Stimulated activated CD4-positive, alpha-beta T cell treated with anti-CD3 and anti-CD28 coated beads, TNF-alpha, amount 100 ng/mL, for 24 hours (primary cell): ENCODE measurements around the gene ANKRD53.

Source experiments
- DNase-seq, 3 experiments: peaks; one replicate each; pipeline ENCODE4 v3.0.0-alpha.2; 2020; ENCODE audit warnings: low read depth in 3 of 3

Gene ANKRD53

DNA sequence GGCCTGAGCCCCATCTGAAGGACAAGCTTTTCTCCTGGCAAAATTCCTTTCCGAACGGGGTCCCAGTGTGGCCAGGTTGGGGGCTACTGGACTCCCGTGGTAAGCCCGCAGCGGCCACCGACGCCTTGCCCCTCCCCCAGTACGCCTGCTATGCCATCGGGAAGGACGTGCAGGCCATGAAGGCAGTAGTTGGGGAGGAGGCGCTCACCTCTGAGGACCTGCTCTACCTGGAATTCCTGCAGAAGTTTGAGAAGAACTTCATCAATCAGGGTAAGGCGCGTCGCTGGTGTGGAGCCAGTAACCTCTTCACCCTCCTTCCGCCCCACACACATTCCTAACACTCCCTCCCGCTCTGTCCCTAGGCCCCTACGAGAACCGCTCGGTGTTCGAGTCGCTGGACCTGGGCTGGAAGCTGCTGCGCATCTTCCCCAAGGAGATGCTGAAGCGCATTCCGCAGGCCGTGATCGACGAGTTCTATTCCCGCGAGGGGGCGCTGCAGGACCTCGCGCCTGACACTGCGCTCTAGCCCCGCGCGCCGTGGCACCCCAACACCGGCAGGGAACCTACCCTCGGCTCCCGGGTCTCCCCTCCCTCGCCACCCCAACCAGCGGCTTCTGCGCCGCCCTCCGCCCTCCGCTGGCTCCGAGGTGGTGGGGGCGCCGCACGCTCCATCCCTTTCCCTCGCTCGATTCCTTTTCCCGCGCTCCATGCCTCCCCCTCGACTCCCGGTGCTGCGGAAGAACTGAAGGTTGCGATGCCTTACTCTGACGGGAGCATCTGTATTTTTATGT is 13.6 kb upstream of the ANKRD53 start:
- peak; percentile 60 to 83 (median 73) for DNase-seq

DNA sequence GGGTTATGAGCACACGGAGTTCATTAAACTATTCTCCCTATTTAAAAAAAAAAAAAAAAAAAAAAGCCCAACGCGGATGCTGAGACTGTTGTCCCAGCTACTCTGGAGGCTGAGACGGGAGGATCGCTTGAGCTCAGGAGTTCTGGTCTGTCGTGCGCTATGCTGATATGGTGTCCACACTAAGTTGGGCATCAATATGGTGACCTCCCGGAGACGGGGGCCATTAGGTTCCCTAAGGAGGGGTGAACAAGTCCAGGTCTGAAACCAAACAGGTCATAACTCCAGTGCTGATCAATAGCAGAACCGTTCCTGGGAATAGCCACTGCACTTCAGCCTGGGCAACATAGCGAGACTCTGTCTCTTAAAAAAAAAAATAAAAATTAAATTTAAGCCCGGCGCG is 12.9 kb upstream of the ANKRD53 start:
- no peak for DNase-seq

- DNase-seq = no peak
Measured at GRCh38 chr2:70966681-70967080, 11.7 kb upstream of the ANKRD53 start.

DNA sequence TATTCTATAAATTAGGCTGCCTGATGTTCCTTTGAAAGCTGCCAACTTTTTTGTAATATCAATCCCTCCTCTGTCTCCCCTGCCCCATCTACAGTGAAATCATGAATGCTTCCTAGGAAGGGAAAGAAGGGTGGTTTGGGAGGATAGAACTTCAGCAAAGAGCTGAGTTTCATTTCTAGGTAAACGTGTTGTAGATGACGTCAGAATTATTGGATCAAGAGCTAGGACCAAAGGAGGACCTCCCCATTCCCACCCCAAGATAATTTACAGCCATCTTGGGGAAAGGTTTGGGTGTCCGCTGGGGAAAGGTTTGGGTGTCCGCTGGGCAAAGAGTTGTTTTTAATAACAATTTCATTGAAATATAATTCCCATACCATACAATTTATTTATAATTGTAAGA is 11.2 kb upstream of the ANKRD53 start:
- no peak for DNase-seq

- DNase-seq = no peak
Measured at GRCh38 chr2:70974592-70974991, 3.8 kb upstream of the ANKRD53 start.

GRCh38 chr2:70975237-70975636 is 3.2 kb upstream of the ANKRD53 start:
- no peak for DNase-seq

DNA sequence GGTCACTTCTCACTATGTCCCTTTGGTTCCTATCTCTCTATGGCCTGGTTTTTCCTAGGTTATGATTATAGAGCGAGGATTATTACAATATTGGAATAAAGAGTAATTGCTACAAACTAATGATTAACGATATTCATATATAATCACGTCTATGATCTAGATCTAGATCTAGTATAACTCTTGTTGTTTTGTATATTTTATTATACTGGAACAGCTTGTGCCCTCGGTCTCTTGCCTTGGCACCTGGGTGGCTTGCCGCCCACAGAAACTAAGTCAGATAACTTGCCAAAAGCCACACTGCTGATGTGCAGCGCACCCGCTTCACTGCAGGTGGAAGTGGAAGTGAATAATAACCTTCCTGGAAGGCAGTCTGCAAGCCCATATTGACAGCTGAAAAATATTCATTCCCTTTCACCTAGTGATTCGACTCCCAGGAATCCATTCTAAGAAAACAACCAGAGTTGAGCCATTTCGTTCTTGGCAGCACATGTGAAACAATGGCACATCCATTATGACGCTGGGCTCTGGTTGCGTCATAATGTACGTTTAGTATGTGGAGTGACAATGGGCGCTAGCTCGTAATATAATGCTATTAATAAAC is 725 bp upstream of the ANKRD53 start:
- no peak for DNase-seq

- DNase-seq = no peak
Measured at GRCh38 chr2:70979180-70979488, 704 bp downstream of the ANKRD53 start.

- DNase-seq = no peak
Measured at GRCh38 chr2:70979626-70980025, 1.2 kb downstream of the ANKRD53 start.

GRCh38 chr2:70981421-70981820 is 3.0 kb downstream of the ANKRD53 start:
- no peak for DNase-seq

DNA sequence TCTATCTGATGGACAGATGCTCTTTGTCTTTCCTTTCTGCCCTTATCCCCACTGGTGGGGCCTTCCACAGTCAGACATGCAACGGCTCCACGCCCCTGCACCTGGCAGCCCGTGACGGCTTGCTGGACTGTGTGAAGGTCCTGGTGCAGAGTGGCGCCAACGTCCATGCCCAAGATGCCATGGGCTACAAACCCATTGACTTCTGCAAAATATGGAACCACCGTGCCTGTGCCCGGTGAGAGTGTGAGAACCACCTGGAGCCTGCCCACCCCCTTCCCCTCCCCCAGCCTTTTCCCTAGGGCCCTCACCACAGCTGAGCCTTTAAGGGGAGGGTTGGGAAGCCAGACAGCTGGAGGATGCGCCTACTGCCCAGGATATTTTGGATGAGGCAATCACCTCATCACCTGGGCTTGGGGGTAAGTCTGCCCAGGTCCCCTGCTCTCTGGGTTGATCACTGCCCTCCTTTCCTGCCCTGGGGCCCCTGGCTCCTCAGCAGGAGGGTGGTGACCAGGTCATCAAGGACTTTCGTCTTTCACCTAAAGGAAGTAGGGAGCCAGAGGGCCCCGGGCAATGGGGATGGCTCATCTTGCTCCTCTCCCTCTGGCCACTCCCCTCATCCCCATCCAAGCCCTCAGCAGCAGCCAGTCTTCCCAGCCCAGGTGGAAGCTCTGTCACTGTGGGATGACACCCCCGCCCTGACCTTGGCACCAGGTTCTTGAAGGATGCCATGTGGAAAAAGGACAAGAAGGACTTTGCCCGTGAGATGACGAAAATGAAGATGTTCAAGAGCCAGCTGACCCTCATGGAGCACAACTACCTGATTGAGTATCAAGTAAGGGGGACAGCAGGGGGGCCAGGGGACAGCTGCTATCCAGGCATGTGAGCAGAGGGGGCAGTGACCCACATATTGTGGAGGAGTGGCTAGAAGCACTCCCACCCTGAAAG is 3.7 kb downstream of the ANKRD53 start:
- no peak for DNase-seq

DNA sequence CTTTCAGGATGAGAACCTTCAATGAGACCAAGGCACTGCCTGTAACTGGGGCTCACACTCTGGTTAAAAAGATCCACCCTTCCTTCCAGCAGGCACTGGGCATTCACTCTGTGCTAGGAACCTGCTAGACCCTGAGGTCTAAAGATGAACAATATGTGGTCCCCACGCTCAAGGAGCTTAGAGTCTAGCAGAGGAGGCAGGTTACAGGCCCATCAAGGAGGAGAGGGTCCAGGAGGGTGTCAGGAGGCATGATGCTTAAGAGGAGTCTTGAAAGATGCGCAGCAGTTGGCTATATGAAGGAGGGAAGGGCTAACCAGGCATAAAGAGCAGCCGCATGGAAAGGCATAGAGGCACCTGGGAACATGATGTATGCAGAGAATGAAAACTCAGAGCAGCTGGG is 4.5 kb downstream of the ANKRD53 start:
- no peak for DNase-seq

- DNase-seq = no peak
Measured at GRCh38 chr2:70983506-70984227, 5.2 kb downstream of the ANKRD53 start.

DNA sequence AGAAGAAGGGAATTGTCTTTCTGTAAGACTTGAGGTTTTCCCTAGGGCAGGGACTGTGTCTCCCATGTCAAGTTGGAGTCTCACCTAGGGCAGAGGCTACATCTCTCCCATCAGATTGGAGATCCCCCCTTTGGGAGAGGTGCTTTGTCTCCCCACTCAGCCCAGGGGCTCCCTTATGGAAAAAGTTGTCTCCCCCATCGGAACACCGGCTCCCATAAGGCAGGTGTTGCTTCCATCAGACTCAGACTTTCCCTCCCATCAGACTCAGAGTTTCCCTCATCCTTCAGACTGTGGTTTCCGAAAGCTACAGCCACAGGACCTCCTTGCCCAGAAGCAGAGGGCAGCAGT is 5.8 kb downstream of the ANKRD53 start:
- no peak for DNase-seq

GRCh38 chr2:70984576-70985282 is 6.3 kb downstream of the ANKRD53 start:
- DNase-seq = peak; percentile 66 to 82 (median 74)

DNA sequence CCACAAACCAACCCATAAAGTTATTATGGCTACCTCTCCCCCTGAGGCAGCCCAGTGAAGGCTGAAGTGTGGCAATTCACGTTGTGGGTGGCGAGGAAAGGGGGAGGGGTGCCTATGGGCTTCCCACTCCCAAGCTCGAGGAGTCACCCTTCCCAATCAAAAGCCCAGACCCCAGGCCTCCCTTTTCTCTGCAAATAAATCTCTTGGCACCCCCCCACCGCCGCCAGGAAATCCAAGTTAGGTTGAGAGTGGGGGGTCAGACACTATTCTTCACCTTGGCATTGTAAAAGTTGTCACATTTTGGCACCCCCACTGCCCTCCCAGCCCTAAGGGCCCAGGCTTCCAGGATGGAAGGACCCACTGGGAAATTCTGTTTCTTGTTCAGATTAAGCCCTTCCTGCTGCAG is 6.9 kb downstream of the ANKRD53 start:
- no peak for DNase-seq

DNA sequence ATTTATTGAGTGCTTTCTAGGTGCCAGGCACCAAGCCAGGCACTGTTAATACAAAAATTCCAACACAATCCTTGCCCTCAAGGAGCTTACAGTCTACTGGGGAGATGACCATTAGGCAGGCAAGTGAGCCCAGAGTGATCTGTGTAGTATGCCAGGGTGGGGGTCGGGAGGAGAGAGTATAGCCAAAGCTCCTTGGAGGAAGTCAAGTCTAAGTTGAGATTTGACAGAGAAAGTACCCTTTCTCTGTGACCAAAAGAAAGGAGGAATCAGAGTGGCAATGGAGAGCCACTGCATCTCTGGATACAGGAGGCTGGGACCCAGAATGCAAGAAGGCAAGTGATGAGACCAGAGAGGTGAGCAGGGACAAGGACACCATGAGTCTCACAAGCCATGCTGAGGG is 7.5 kb downstream of the ANKRD53 start:
- DNase-seq = no peak

DNA sequence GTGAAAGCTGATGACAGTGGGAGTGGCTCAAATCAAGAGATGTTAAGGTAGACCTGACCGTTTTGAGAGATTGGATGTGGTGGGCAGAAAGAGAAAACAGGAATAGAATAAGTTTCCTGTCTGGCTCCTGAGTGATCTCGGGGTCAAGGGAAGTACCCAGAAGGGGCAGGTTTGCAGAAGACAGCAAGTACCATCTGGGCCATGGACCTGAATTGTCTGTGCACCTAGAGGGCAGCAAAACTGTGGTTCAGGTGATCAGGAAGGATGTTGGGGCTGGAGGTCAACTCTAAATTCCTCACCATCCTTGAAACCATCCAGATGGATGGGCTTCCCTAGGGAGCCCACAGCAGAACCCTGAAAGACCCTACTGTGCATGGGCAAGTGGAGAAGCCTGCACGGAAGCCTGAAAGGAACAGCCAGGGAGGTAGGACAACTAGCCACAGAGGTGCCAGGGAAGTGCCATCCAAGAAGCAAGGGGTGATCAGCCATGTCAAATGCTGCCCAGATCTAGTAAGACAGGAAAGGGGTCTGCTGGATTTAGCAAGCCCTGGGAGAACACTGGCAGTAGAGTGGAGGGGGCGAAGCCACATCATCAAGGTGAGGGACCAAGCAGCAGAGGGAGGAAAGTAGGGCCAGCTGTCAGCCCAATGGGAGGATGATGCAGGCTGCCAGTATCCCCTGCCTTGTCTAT is 8.2 kb downstream of the ANKRD53 start:
- DNase-seq = no peak

- no peak for DNase-seq
Measured at GRCh38 chr2:70987386-70987785, 9.0 kb downstream of the ANKRD53 start.

DNA sequence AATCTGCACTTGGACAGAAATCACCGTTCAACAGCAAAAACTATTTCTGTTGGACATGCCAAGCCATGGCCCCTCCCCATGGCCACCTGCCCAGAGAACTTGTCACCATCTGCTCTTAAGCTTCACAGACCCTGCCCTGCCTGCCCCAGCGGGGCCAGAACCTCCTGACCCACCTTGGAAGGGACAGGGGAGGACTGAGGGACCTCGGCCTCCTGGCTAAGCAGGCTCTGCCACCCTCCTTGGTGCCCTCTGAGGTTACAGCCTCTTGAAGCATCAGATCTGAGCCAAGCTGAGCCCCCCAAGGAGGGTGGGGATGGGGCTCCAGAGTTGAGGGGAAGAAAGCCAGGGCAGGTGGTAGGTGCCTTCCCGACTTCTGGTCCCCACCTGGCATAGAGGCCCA is 9.7 kb downstream of the ANKRD53 start:
- no peak for DNase-seq
